Brain pericyte (primary cell): Measurements from ENCODE around the gene TCEAL5.
"Not testable (repeated sequence)": the region's sequence is repeated elsewhere in the genome, so short reads cannot be mapped to it uniquely, and the experiment has no call there.

Experiments
- DNase-seq: peaks from one replicate; pipeline ENCODE4 v3.0.0-alpha.2; 2012; ENCODE audit warnings: low read depth, low spot score

Gene TCEAL5

GRCh38 chrX:103276581-103277002 lies at the start of gene TCEAL5:
TCEAL5 (minus strand) TSS chrX:103276750; CDS start chrX:103274563, 2,187 bp downstream.
- no peak for DNase-seq

GRCh38 chrX:103311399-103311780 lies 34.8 kb upstream of the TCEAL5 start:
- DNase-seq = no peak

GRCh38 chrX:103310555-103311398 lies 34.2 kb upstream of the TCEAL5 start, which contains the start of gene BEX2:
BEX2 (minus strand) TSS chrX:103310990; CDS start chrX:103309976, 1,014 bp downstream.
- no peak for DNase-seq

- DNase-seq = no peak
Measured at GRCh38 chrX:103309860-103310554, 33.5 kb upstream of the TCEAL5 start.

DNA sequence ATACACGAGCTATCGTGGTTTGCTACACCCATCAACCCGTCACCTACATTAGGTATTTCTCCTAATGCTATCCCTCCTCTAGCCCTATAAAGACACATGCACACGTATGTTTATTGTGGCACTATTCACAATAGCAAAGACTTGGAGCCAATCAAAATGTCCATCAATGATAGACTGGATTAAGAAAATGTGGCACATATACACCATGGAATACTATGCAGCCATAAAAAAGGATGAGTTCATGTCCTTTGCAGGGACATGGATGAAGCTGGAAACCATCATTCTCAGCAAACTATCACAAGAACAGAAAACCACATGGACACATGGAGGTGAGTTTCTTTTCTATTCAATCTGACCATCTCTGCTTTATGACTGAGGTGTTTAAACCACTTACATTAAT lies 29.1 kb upstream of the TCEAL5 start:
- not testable (repeated sequence) for DNase-seq

DNA sequence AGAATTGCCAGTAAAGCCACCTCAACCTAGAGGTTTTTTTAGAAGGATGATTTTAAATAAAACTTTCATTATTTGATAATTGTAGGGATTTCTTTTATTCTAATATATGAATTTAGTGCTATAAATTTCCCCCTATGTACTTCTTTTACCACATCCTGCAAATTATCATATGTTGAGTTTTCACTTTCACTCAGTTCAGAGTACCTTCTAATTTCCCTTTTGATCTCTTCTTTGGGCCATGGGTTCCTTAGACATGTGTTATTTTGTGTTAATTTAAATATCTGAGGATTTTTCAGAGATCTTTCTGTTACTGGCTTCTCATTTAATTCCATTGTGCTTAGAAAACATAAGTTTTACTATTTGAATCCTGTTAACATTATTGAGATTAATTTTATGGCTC lies 28.2 kb upstream of the TCEAL5 start:
- no peak for DNase-seq

DNA sequence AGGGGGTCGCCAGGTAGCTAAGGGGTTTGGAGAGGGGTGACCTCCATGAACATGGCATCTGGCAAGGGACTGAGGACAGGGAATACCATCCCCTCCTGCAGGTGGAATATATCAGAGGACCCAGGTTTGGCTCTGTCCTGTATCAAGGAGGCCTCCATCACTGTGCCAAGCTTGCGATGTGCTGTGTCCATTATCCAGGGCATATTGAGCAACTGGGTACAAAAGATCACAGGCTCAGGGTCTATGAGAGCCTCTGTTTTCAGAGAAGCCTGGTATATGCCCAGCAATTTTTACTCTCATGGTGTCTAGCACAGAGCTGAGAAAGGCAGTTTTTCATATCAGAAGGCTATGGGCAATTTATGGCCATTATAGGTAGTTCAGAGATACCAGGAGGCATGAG lies 16.6 kb upstream of the TCEAL5 start:
- no peak for DNase-seq

GRCh38 chrX:103279624-103280023 lies 3.1 kb upstream of the TCEAL5 start:
- DNase-seq = no peak

GRCh38 chrX:103275947-103276567 lies 493 bp downstream of the TCEAL5 start:
- no peak for DNase-seq

DNA sequence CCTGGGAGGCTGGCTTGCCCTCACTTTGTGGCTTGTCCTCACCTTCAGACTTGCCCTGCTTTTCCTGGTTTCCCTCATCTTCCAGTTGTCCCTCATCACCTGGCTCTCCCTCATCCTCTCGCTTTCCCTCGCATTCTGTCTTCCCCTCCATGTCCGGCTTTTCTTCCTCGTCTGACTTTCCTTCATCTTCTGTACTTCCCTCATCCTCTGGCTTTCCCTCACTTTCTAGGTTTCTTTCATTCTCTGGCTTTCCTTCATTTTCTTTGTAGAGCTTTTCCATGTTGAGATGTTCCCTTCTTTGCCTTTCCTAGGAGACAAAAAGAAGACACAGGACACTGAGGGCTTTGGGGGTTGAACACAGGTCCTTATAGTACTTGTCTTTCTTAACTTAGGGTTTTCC lies 2.3 kb downstream of the TCEAL5 start:
- DNase-seq = no peak

- no peak for DNase-seq
Measured at GRCh38 chrX:103258275-103258674, 18.3 kb downstream of the TCEAL5 start.

DNA sequence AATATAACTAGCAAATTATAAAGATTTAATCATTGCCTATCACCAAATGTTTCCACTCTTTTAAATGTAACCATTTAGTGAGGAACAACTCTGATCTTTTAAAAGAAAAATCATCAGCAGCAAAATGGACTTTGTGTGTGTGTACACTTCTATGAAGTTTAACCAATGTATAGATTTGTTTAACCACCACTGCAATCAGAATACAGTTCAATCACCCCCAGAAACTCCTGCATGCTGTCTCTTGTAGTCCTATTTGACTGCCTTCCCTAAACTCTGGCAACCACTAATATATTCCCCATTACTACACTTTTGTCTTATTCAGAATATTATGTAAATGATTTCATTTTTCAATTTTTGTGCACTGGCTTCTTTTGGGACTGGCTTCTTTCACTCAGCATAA lies 19.9 kb downstream of the TCEAL5 start:
- no peak for DNase-seq

DNA sequence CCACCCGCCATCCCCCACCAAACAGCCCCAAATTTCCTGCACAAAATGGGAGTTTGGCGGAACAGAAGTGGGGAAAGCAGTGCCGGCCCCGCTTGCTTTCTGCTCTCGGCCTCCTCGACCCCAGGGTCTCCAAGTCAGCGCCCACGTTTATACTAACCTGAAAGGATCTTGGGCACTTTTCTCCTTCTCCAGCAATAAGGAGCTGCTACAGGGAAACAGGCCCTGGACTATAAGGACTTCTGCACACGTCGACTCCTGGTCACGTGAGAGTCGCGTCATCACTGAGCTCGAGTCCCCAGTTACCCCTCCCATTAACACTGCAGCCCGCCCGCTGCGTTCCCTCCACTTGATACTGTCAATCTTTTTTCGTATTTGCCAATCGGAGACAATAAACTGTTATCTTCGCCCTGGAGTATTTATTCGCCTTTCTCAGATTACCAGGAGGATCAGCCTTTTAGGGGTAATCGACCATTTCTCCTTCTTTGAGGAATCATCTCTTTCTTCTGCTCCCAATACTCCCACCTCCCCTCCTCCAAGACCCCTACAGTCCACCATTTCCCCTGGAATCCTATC lies 21.5 kb downstream of the TCEAL5 start, which contains the start of gene TCEAL8:
TCEAL8 (minus strand) TSS at position 235 of the 573 bp plus-strand sequence. CDS start 1,176 bp downstream, outside the sequence.
- DNase-seq = peak; percentile 17

DNA sequence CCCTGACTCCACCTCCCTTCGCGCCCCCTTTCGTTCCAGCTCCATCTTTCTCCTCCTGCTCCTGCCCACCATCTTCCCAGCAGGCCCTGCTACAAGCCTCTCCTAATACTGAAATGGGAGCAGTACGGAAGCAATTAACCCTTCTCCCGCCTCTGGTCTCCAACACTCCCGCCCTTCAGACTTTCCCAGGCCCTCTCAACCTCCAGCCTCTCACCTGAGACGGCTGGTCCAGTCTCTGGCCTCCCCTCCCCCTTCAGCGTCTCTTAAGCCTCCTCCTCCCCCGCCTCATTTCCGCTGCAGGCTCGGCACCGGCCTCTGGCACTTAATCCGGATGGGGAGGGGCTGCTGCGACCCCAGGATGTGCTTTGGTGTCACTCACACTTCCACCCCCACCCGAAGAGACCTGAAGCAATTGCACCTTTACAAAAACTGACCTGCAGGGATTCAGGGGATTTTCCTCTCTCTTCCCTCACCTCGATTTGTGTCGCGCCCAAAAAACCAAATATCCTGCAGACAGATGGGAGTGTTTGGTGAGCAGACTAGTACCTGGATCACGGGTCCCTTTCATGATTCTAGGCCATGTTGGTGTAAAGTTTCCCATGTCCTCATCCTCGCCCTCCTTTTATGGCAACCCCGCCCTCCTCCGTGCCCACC lies 22.3 kb downstream of the TCEAL5 start:
- no peak for DNase-seq

DNA sequence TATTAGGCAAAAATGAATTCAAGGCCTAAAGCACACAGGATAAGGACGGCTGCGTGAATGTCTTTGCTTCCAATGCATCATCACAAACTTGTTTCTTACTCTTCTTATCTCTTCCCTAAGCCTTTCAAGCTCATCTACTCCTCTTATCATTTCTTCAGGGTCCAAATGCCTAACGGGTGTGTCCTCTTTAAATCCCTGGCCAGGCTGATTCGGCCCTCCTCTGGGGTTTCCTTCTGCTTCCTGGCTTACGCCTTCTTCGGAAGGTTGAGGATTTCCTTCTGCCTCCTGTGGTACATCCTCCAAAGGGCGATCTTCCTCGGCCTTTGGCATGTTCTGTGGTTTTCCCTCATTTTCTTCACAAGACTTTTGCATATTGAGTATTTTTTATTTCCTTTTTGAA lies 22.9 kb downstream of the TCEAL5 start:
- no peak for DNase-seq

DNA sequence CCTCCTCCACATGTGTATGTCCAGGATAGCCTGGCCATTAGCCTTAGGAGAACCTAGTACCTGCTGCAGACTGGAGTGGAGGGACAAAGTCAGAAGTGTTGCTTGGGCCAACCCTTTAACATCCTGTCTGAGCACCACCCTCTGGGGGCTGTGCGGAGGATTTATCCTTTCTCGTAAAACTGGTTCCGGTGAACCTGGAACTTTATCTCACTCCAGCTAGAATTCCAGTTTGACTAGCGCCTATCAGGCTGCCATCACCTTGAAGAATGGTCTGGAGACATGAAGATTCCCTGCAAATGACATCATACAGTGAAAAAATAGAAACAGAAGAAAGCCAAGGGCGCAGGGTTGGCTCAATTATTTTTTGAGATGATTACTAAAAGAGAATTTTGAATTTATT lies 25.6 kb downstream of the TCEAL5 start:
- DNase-seq = no peak

GRCh38 chrX:103249805-103250204 lies 26.7 kb downstream of the TCEAL5 start:
- no peak for DNase-seq

DNA sequence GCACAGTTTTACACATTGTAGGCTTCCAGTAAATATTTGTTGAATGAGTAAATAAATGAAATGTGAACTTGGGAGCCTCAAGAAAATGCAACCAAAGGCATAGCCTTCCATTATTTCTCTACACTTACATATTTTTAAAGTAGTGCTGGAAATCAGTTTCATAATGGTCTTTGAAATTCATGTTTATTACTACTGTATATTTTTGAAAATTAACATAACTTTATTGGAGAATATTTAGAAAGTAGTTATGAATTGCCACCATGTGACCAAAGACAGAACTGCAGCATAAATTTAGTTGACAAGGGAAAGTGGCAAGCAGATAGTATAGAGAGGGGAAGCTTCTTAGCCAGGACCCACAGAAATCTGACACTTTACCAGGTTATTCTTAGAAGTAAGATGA lies 28.0 kb downstream of the TCEAL5 start:
- DNase-seq = no peak

GRCh38 chrX:103240155-103240554 lies 36.4 kb downstream of the TCEAL5 start:
- DNase-seq = no peak

DNA sequence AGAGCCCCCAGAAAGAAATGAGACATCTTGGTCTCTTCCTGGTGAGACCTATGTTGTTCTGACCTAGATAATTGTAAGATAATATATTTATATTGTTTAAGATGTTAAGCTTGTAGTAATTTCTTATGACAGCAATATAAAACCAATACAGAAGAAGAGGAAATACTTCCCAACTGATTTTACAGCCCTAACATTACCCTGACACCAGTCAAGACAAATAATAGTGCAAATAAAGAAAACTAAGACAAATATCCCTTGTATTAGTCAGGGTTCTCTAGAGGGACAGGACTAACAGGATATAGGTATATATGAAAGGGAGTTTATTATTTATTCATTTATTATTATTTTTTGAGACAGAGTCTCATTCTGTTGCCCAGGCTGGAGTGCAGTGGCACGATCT lies 40.3 kb downstream of the TCEAL5 start:
- no peak for DNase-seq

DNA sequence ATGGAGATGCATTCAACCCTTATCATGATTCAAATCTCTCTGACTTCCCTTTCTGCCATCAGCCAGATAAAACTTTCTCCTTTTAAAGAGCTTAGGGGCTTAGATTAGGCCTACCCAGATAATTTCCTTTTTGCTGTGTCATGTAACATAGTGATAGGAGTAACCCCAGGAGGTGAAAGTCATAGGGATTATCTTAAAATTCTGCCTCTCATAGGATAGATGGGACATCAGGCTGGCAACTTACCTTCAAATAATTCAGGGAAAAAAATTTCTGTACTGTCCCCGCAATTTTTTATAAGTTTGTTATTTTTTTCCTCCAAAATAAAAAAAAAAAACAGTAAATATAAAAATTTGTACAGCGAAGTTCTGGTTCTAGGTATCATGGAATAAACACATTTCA lies 40.9 kb downstream of the TCEAL5 start:
- DNase-seq = not testable (repeated sequence)
